Measurements from ENCODE around the gene ARHGAP6.
"Not testable (repeated sequence)": the region's sequence is repeated elsewhere in the genome, so short reads cannot be mapped to it uniquely, and the experiment has no call there.

Gene ARHGAP6

DNA sequence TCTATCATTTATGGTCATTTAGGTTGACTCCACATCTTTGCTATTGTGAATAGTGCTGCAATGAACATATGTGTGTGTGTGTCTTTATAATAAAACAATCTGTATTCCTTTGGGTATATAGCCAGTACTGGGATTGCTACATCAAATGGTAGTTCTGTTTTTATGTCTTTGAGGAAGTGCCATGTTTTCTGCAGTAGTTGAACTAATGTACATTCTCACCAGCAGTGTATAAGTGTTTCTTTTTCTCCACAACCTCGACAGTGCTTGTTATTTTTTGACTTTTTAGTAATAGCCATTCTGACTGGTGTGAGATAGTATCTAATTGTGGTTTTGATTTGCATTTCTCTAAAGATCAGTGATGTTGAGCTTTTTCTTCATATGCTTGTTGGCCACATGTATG lies 80.5 kb downstream of the ARHGAP6 start:
- in situ Hi-C loops (cut with HindIII; ENCODE audit: low sequenced_read_pairs) = no loop called here
- H3K4me3 ChIP-seq (ENCODE audit: low read depth, low read length) = no peak overlapping the region
- DNase-seq (ENCODE audit: low read depth) = no peak
- TF ChIP-seq, protein P1, sequence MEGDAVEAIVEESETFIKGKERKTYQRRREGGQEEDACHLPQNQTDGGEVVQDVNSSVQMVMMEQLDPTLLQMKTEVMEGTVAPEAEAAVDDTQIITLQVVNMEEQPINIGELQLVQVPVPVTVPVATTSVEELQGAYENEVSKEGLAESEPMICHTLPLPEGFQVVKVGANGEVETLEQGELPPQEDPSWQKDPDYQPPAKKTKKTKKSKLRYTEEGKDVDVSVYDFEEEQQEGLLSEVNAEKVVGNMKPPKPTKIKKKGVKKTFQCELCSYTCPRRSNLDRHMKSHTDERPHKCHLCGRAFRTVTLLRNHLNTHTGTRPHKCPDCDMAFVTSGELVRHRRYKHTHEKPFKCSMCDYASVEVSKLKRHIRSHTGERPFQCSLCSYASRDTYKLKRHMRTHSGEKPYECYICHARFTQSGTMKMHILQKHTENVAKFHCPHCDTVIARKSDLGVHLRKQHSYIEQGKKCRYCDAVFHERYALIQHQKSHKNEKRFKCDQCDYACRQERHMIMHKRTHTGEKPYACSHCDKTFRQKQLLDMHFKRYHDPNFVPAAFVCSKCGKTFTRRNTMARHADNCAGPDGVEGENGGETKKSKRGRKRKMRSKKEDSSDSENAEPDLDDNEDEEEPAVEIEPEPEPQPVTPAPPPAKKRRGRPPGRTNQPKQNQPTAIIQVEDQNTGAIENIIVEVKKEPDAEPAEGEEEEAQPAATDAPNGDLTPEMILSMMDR (IDR thresholded peaks at IDR 0.05; ENCODE audit: low read depth, low read length, missing control alignments) = no peak

DNA sequence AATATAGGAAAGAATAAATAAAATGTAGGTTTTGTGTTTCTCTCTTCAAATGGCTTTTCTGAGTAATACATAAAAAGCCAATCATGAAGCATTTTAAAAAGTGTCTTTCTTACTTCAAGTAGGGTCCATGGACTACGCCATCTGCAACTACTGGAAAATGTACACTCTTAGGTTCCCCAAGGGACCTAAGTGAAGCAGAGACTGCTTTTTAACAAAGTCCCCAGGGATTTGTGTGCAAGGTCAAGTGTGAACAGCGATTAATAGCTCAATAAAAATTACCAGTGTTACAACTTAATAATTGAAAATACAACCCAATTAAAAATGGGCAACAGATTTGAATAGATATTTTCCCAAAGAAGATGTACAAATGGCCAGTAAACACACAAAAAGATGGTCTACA lies 84.9 kb downstream of the ARHGAP6 start:
- H3K4me3 ChIP-seq (ENCODE audit: low read depth, low read length) = no peak overlapping the region
- TF ChIP-seq, protein P1 (IDR thresholded peaks at IDR 0.05; ENCODE audit: low read depth, low read length, missing control alignments) = no peak
- in situ Hi-C loops (cut with HindIII; ENCODE audit: low sequenced_read_pairs) = no loop called here
- DNase-seq (ENCODE audit: low read depth) = no peak

DNA sequence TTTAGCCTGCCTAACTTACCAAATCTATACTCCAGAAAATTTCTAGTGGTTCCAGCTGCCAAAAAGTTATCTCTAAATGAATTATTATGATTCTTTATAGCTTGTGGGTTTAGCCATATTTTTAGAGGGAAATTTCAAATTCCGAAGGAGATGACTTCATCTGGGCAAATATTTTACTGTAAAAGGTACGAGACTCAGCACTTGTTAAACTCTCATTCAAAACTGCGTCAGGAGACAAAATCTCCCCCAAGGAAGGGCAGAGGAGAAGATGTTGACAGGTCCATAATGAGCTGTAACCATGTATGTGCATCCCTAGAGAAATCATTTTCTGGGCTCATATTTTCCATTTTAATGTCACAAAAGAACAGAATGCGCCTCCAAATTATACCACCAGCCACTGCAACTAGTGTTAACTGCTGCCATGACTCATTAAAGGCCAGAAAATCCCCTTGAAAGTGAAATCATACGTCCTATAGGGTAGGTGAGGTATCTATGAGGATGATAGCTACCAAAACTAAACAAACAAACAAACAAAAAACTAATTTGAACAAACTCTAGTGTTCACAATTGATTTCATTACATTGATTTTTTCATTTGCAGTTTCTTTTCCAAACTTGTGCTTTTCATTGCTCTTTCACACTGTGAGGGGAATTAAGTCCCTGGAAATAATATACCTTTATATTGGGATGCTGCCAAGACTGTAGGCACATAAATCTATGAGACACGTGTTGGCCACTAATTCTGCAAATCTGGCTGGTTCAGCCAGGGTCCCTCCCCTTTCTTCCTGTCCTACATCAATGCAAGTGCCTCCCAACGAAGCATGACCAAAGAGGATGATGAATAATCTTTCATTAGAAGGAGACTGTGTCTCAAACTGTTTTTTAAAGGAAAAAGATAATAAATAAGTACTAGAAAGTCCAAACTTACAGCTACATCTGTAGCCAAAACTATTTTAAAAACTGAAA lies 85.8 kb downstream of the ARHGAP6 start:
- no peak for DNase-seq (ENCODE audit: low read depth)
- in situ Hi-C loops (cut with HindIII; ENCODE audit: low sequenced_read_pairs) = no loop called here
- TF ChIP-seq, protein P1 (IDR thresholded peaks at IDR 0.05; ENCODE audit: low read depth, low read length, missing control alignments) = no peak

DNA sequence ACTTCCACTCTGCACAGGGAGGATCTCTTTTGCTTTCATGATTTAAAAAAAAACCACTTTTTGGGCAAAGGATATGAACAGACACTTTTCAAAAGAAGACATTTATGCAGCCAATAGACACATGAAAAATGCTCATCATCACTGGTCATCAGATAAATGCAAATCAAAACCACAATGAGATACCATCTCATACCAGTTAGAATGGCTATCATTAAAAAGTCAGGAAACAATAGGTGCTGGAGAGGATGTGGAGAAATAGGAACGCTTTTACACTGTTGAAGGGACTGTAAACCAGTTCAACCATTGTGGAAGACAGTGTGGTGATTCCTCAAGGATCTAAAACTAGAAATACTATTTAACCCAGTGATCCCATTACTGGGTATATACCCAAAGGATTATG lies 87.4 kb downstream of the ARHGAP6 start:
- in situ Hi-C loops (cut with HindIII; ENCODE audit: low sequenced_read_pairs); H3K4me3 ChIP-seq (ENCODE audit: low read depth, low read length); DNase-seq (ENCODE audit: low read depth): not testable (repeated sequence)

More for the DNA sequence above, 85.8 kb downstream of the ARHGAP6 start:
- no peak overlapping the region for H3K4me3 ChIP-seq (ENCODE audit: low read depth, low read length)

DNA sequence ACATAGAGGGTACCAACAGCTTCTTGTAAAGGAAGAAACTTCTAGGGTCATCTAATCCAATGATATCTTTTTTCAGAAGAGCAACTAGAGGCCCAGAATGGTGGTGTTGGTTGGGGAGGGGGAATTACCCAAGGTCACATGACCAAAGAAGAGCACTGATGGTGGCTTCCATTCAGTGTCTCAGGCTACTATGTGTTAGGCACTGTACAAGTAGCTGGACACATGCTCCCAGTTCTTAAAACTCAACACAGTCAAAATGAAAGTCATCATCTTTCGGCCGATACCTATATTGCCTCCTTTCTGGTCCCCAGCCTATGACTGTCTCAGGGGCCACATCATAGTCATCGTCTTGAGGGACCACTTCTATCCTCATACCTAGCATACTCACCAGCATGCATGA lies 88.1 kb downstream of the ARHGAP6 start:
- DNase-seq (ENCODE audit: low read depth) = no peak
- in situ Hi-C loops (cut with HindIII; ENCODE audit: low sequenced_read_pairs) = no loop called here
- TF ChIP-seq, protein P1 (IDR thresholded peaks at IDR 0.05; ENCODE audit: low read depth, low read length, missing control alignments) = no peak
- H3K4me3 ChIP-seq (ENCODE audit: low read depth, low read length) = no peak overlapping the region

DNA sequence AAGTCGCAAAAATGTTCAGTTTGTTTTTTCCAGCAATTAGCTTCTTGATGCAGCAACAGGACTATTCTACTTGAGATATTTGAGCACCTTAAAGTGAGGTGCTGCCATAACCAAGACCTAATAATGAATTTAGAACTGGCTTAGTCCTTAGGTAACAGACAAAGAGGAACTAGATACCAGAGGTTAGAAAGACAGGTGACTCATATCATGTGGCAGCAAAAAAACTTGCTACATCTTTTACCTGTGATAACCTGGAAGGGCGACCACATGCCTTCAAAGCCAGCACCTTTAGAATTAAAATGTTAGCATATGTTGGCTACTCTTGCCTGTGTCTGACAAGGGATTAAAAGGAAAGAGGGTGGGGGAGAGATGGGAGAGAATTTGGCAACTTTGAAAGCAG lies 90.4 kb downstream of the ARHGAP6 start:
- in situ Hi-C loops (cut with HindIII; ENCODE audit: low sequenced_read_pairs) = no loop called here
- no peak overlapping the region for H3K4me3 ChIP-seq (ENCODE audit: low read depth, low read length)
- TF ChIP-seq, protein P1 (IDR thresholded peaks at IDR 0.05; ENCODE audit: low read depth, low read length, missing control alignments) = no peak
- no peak for DNase-seq (ENCODE audit: low read depth)

DNA sequence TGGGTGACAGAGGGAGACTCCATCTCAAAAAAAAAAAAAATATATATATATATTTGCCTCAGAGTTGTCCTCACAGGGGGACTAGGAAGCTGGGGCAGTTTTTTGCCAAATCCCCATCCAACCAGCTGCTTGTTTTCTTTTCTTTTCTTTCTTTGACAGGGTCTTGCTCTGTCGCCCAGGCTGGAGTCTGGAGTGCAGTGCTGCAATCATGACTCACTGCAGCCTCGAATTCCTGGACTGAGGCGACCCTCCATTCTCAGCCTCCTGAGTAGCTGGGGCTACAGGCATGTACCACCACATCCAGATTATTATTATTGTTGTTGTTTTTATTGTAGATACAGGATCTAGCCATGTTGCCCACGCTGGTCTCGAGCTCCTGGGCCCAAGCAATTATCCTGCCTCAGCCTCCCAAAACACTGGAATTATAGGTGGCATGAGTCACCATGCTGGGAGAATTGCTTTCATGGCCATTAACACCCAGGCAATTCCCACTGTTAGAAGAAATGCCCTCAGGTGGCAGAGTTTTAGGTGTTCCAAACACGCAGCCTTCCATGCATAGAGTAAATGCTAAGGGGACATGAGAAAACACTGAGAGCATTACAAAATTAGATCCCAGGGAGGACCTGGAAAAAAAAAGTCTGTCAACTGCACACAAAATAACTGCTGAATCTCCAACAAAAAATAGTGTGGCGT lies 98.0 kb downstream of the ARHGAP6 start:
- TF ChIP-seq, protein P1 (IDR thresholded peaks at IDR 0.05; ENCODE audit: low read depth, low read length, missing control alignments) = no peak
- DNase-seq (ENCODE audit: low read depth) = no peak
- H3K4me3 ChIP-seq (ENCODE audit: low read depth, low read length) = no peak overlapping the region
- in situ Hi-C loops (cut with HindIII; ENCODE audit: low sequenced_read_pairs) = no loop called here
